LHCN-M2 (cell line): ENCODE results near the gene TTN. TPM values are rescaled to one million over a fixed set of nuclear protein-coding genes. Genes with fewer than 3 reads are reported as not detected.
"Not testable (repeated sequence)": the region's sequence is repeated elsewhere in the genome, so short reads cannot be mapped to it uniquely, and the experiment has no call there.

Source experiments
- DNase-seq: peaks from one replicate; pipeline ENCODE4 v3.0.0-alpha.2; 2012; ENCODE audit warnings: low read depth
- total RNA-seq: library from RNA; depleted of rRNA; stranded (reverse); fragments of >200 nt; gene quantifications from 2 replicates; pipeline ENCODE4 v1.2.3, GENCODE V29; 2014

TTN gene
- total RNA-seq, 1 experiment from 2014 or later: 5.5 TPM

DNA sequence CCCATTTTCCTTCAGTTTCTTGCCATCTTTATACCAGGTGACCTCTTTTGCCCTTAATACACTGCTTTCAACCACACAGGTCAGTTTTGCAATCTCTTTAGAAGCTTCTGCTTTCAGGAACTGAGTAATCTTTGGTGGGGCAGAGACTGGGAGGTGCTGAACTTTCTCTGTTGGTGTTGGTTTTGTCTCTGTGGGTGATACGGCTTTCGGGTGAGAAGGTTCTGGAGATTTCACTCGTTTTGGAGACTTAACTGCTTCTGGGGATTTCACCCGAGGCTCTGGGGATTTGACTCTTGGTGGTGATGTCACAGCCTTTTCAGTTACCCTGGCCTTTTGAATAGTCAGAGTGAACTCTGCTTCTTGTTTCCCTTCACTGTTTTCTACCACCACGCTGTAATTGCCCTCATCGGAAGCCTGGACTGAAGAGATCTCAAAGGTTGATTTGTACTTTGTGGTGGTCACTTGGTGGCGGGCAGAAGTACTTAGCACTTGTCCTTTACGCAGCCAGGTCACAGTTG is 276.5 kb downstream of the TTN start:
- DNase-seq: peak; percentile 6

DNA sequence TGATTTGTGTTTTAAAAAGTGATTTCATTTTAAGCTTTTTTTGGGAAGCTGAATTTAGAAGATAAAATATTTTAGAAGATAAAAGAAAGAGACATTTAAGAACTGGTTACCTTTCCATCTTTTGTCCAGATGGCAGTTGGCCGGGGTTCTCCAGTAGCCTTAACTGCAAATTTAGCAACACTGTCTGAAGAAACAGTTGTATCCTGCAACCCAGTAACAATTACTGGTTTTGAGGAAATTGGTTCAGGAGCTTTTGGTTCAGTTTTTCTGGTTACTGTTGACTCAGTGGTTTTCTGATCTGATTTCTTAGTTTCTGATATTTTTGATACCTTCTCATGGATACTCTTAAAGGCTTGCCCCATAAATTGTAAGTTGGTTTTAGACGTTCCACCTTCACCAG is 277.1 kb downstream of the TTN start:
- no peak for DNase-seq

DNA sequence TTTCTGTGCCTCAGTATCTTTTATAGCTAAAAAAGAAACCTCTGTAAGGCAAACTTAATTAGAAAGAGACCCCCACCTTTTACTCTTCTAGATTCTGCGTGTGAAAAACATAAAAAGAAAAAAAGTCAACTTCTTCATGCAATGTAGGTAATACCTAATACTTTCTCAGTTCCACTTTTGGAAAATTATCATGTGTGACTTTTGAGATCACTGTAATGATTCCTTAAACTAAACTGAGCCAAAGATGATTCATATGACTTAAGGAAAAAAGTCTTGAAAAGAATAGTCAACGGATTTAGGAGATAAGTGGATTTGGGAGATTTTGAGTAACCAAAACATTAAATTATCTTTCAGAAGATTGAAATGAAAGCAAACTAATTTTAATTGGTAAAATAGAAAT is 278.0 kb downstream of the TTN start:
- DNase-seq: no peak

DNA sequence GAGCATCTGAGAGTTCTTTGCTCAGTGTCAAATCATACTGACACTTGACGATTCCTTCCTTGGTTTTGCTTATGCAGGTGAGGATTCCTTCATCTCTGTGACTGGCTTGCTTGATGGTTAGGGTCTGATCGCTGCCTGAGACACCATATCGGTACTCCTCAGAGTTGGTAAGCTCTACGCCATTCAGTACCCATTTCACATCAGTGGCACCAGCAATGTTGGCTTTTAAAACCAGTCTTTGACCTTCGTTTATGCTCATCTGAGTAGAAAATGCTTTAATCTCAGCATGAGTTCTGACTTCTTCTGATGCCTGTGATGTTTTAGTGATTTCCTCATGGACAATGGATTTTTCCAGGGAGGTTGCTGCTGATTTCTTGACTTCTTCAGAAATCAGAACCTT is 278.6 kb downstream of the TTN start:
- no peak for DNase-seq

DNA sequence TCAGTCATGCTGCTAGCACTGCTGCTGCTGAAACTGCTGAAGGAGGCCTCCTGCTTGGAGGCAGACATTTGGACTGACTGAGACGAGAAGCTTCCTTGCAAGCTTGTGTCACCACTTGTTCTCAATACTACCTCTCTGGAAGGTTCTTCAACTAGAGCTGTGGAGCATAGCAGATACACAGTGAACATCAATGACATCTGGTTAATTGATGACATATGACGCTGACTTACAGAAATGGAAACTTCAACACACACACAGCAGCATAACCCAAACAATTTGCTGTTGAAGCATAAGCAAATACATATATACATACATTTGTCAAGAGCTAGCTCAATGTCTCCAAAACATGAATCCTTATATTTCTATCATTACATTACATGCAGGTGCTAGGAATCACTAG is 279.6 kb downstream of the TTN start:
- no peak for DNase-seq

DNA sequence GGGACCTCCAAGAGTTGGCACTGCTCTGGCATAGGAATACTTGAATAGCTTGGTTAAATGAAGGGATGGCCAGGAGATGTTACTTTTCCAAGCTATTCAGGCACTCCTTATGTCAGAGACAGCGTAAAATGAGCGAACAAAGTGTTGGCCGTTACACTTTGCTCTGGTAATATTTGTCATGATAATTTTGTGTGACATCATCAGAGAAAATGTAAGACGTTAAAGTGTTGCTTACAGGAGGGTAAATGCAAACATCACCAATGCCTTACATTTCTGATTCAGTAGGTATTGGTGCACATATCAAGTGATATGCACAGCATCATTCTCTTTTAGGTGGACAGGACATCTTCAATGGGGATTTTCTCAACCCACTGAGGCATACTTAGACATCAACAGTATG is 281.0 kb downstream of the TTN start:
- DNase-seq: no peak

DNA sequence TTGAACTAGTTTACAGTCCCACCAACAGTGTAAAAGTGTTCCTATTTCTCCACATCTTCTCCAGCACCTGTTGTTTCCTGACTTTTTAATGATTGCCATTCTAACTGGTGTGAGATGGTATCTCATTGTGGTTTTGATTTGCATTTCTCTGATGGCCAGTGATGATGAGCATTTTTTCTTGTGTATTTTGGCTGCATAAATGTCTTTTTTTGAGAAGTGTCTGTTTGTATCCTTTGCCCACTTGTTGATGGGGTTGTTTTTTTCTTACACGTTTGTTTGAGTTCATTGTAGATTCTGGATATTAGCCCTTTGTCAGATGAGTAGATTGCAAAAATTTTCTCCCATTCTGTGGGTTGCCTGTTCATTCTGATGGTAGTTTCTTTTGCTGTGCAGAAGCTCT is 281.8 kb downstream of the TTN start:
- DNase-seq: not testable (repeated sequence)

DNA sequence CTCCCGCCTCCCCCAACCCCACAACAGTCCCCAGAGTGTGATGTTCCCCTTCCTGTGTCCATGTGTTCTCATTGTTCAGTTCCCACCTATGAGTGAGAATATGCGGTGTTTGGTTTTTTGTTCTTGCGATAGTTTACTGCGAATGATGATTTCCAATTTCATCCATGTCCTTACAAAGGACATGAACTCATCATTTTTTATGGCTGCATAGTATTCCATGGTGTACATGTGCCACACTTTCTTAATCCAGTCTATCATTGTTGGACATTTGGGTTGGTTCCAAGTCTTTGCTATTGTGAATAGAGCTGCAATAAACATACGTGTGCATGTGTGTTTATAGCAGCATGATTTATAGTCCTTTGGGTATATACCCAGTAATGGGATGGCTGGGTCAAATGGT is 282.2 kb downstream of the TTN start:
- DNase-seq: not testable (repeated sequence)

DNA sequence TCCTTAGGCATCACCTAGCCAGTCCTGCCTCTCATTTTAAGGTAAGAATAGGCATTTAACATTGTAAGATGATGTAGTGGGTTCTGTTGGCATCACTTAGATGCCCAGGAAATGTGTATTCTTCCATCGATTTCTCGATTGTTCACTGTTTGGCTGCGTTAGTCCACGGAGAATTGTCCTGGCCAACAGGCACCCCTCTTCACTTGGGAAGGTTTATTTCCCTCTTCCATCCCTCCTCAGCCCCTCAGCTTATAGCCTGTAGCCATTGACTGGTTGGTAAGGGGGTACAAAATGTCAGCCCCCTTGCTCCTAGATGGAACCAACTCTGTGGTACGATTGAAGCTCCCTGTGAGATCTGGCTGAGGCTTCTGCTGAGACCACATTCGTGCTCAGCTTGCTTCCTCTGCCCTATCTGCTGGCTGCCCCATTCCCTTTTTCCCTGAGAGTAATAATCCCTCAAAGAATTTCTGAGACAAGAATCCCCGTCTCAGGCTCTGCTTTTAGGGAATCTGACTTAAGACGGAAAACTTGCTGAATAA is 283.6 kb downstream of the TTN start:
- DNase-seq: peak; percentile 2

DNA sequence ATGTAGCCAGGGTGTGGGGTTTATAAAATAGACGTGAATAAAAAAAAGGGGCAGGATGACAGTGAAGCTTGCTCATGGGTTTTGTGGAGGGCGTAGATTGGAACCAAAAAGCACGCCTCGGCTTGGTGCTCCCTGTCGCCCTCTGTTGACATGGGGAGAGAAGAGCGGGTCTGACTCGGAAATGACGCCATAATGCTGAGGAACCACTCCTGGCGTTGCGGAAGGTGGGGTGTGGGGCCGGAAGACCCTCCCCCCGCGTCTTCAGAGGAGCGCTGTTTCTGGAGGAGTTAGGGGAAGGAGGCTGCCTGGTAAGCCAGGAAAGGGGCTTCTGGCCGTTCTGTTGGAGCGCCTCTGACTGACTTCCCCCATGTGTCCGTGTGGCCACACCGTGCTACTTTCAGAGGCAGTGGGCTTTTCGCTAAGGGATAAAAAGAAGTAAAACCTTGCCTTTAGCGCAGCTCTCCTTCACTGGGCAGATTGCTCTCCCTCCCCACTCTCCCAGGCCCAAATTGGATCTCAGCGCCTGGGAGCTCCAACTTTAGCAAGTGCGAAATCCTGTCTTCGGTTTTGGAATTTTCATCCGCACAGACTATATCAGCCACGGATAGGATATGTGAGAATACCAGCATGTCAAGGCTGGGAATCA is 284.1 kb downstream of the TTN start:
- peak; percentile 69 for DNase-seq

DNA sequence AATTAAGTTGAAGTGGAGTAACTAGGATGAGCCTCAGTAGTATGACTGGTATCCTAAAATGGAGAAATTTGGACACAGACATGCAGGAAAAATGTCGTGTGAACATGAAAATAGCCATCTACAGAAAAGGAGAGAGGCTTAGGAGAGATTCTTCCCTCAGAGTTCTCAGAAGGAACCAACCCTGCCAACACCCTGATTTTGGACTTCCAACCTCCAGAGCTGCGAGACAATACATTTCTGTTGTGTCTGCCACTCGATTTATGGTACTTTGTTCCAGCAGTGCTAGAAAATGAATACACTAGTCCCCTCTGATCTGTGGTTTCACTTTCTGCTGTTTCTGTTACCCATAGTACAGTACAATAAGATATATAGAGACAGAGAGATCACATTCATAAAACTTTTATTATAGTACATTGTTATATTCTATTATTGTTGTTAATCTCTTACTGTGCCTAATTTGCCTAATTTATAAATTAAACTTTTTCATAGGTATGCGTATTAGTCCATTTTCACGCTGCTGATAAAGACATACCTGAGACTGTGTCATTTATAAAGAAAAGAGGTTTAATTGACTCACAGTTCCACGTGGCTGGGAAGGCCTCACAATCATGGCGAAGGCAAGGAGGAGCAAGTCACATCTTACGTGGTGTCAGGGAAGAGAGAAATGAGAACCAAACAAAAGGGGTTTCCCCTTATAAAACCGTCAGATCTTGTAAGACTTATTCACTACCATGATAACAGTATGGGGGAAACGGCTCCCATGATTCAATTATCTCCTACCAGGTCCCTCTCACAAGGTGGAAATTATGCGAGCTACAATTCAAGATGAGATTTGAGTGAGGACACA is 285.7 kb downstream of the TTN start:
- no peak for DNase-seq

DNA sequence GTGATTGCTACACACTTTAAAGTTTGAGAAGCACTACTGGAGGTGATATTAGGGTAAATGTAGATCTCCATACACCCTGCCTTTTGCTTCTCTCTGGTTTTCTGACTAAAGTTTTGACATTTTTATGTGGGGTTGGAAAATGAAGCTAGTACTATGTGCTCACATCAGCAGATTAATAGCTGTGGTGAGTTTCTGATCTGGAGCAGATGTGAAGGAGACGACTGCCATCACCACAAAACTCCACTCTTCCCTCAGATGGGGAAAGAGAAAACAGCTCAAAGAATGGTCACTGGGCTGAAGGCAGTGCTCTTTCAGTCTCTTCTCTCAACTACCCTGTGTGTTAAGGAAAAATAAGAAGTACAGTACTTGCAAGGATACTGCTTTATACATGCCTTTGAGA is 289.7 kb downstream of the TTN start:
- no peak for DNase-seq

DNA sequence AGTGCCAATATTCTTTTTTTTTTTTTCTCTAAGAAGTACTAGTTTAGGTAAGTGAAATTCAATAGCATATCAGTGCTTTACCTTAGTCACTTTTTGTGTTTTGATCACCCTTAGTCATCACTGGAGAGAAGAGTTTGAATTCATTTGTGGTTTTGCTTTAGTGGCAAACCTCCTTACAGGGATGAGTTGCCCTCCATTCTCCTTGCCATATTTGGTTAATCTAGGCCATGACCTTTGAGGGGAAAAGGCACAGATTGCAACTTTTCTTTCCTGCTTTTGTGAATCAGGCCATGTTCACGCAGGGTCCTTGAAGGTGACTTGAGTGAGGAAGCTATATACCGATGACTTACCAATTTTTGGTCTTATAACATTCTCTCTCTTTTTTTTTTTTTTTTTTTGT is 292.6 kb downstream of the TTN start:
- peak; percentile 95 for DNase-seq

DNA sequence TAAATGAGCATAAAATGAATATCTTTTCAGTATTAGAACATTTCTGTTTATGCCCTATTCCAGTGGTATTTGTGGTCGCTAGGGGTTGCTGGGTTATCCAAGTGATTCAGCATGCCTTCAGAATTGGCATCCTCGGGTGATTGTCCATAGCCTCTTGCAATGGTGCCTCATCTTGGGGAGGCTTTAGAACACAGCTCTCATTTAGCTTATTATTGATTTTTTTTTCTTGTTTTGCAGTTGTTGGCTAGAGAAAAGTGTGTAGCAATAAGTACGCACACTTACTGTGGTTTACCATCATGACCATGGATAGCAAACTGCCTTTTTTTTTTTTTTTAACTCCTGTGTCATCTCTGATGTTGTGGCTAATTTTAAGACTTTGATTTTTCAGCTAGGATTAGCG is 293.3 kb downstream of the TTN start:
- DNase-seq: peak; percentile 89

DNA sequence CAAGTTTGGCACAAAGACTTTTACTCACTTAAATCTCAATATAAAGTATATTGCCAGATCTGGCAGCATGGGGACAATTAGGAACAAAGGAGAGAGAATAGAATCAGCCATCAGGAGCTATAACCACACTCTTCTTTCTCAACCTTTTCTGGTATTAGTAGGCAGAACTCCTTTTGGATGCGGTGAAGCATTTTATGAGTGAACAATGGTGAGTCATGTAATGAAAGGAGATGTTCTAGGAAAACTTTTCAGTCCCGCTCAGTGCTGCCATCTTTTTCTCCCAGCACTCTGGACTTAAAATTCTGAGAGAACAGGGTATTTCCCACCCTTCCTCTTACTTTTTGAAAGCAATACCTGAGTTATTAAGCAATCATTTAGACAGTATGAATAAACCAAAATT is 294.7 kb downstream of the TTN start:
- DNase-seq: peak; percentile 77

DNA sequence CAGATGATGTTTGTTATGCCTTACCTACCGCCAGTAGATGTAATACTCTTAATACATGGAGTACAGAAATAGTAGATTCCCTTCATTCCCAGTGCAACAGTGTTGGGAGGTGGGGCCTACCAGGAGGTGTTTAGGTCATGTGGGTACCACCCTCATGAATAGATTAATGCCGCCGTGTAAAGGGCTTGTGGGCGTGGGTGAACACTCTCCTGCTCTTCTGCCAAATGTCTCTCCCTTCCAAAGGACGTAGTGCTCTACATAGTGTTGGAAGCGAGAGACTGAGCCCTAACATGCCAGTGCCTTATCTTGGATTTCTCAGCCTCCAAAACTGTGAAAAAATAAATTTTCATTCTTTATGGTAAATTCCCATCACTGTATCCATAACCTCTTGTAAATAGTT is 296.8 kb downstream of the TTN start:
- no peak for DNase-seq

DNA sequence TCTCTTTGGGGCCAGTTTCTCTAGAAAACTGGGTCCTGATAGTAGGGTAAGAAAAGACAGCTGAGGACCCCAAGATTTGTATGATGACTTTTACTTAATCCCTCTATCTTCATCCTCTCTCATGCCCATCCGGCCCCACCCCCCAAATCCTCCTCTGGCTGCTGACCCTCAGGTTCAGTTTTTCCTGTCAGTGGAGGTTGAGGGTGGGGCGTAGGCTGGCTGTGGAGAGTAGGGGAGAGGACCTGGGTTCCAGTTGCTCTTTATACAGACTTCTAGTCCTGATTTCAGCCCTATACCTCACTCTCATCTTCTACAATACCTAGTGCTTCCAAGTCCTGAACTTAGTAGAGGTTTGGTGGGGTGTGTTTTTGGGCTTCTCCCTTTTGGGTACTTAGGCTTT is 298.6 kb downstream of the TTN start:
- no peak for DNase-seq

DNA sequence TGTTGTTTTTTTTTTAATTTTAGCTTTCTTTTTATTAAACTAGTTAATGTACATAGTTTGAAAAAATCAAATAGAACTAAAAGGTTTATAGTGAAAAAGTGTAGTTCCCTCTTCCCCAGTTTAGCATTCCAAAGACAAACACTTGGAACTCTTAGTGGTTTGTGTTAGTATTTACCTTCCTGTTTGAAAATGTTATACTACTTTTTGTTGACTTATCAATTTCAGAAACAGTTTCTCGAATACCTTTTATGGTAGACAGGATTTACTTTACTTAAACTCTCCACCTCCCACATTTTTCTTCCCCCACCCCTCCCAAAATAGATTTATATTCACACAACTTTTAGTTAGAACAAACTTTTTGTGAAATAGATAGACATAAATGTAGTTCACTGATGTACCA is 300.3 kb downstream of the TTN start:
- no peak for DNase-seq

DNA sequence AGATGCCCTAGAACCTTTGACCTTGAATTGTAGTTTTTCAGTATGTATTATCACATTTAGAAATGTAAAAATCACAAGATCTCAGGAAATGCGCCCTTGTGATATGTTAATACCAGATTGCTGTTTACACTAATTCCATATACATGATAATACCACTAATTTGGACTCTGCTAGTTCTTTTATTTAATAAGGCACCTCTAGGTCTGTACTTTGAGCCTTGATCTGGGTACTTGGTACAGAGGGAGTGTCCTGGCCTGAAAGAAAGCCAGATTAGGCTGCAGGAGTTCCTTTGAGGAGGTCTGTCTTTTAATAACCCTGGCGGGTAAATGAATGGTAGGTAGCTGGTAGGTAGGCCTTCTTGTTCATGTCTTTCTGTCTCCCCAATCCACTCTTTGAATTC is 300.7 kb downstream of the TTN start:
- DNase-seq: no peak

DNA sequence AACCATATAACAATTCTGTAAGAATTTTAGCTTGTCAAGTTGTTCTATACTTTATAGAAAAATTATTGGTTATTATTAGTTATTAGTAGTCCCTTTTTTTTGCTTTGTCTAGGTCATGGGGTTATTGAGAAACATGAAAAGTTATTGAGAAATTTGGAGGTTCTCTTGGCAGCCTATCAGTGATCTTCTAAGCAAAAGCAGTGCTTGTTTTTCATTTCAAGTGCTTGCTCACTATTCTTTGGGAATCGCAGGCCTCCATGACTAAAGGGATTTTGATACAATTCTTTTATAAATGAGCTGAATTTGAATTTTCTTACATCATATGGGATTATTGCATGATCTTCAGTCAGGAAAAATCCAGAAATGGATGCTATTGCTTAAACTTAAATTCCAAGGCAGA is 301.1 kb downstream of the TTN start:
- DNase-seq: no peak

DNA sequence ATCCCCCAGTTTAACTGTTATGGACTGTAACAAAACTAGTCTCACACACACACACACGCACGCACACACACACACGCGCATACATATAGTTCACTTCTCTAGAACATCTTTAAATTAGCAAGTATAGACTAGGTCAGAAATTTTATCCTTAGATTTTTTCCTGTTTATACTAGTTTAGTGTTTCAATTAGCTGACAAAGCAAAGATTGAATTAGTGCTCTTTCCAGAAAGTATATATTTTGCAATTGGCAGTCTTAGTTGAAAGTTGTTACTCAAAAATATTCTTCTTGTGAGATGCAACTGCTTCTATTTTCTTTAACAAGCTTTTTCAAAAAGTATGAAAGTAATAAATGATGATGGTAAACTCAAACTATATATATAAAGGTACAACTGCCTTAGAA is 304.5 kb downstream of the TTN start:
- DNase-seq: no peak

DNA sequence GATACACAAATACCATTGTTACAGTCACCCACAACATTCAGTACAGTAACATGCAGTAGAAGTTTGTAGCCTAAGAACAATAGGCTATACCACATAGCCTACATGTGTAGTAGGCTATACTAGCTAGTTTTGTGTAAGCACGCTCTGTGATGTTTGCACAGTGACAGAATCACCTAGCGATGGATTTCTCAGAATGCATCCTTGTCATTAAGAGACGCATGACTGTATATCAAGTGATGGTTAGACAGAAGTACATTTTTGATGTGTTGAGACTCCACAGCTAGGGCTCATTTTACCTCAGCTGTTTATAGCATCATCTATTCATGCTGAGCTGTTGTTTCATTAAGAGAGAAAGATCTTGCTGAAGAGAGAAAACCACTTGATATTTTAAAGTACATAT is 307.6 kb downstream of the TTN start:
- DNase-seq: no peak

DNA sequence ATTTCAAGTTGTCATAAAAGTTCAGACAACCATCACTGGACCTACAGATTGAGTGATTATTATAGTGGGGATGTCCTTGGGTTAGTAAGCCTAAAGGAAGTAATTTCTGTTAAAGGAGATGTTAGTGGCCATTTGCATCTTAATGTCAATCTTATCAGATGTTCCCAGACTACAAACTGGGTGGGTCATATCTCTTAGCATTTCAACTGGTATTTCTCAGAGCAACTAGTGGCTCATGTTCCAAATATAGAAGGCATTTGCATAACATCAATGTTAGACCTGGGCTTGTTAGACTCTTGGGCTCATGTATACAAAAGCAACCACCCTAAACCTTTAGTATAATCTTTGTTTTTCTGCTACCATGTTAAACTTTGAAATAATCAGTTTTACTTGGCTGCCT is 309.1 kb downstream of the TTN start:
- DNase-seq: no peak
